ENCODE measurements around the gene RHBDD2. TPM values are rescaled to one million over a fixed set of nuclear protein-coding genes. Genes with fewer than 3 reads are reported as not detected.
A peak's percentile ranks its signal among the peaks of the same experiment; 100 is the strongest.

Gene RHBDD2
- total and polyA plus RNA-seq, 9 of the 15 experiments (the other 6 are each of a cell fraction or from before 2014, with no cell fraction given) = 3.3 to 36.7 (median 17.9) TPM

DNA sequence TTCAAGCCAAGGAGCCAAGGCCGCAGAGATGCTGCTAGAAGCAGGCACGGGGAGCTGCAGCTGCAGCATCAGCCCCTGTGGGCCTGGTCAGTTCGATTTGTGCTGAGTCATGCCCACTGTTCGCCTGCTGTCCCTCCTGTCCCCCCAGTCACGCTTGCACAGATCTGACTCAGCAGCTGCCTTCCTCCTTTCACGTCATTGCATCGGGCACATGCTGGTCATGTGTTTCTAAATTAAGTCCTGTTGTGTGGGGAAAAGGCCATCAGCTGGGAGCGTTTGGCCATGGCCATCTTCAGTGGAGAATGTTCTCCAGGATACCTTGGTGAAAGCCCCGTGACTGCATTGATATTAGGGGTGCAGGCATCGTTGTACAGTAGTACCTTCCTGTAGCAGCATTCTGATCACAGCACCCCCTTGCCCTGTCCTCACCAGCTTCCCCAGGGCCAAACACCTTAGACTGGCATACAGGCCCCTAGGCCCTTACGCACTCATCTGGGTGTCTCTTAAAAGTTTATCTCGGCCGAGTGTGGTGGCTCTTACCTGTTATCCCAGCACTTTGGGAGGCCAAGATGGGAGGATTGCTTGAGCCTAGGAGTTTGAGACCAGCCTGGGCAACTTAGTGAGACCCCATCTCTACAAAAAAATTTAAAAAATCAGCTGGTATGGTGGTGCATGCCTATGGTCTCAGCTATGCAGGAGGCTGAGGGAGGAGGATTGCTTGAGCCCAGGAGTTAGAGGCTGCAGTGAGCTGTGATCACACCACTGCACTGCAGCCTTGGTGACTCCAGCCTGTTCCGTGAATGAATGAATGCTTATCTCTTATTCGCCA lies 59.3 kb downstream of the RHBDD2 start (continued):
- TF ChIP-seq, protein P1, sequence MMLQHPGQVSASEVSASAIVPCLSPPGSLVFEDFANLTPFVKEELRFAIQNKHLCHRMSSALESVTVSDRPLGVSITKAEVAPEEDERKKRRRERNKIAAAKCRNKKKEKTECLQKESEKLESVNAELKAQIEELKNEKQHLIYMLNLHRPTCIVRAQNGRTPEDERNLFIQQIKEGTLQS (IDR thresholded peaks at IDR 0.05) = peak; percentile 95
- TF ChIP-seq, protein P1 (CRISPR knock-in tag; conservative IDR thresholded peaks at IDR 0.05) = peak; percentile 60; the same call in 1 of the 2 replicates
- TF ChIP-seq ZSCAN32 (CRISPR knock-in tag; IDR thresholded peaks at IDR 0.05) (peak; percentile 60; the same call in 1 of the 2 replicates), MYNN (IDR thresholded peaks at IDR 0.05) (peak; percentile 73; the same call in 1 of the 2 replicates), MYNN (CRISPR knock-in tag; IDR thresholded peaks at IDR 0.05) (no peak), ZNF644 (tag; IDR thresholded peaks at IDR 0.05; ENCODE audit: low read depth) (peak; percentile 46; the same call in 1 of the 2 replicates), MTA2 (IDR thresholded peaks at IDR 0.05; ENCODE audit: low read depth) (peak; percentile 27; the same call in 1 of the 2 replicates), NFIX (CRISPR knock-in tag; IDR thresholded peaks at IDR 0.05; ENCODE audit: low read depth) (no peak), HMGXB4 (CRISPR knock-in tag; IDR thresholded peaks at IDR 0.05) (no peak), POU5F1 (IDR thresholded peaks at IDR 0.05; ENCODE audit: borderline replicate concordance, low read depth, low read length, partially characterized antibody) (no peak), BCL6 (CRISPR knock-in tag; IDR thresholded peaks at IDR 0.05) (peak; percentile 5; the same call in 1 of the 2 replicates), USF2 (CRISPR knock-in tag; IDR thresholded peaks at IDR 0.05) (peak; percentile 49), TAF1 (IDR thresholded peaks at IDR 0.05; ENCODE audit: control insufficient read depth, extremely low read depth, insufficient read depth, low read length, severe bottlenecking) (no peak), HBP1 (CRISPR knock-in tag; IDR thresholded peaks at IDR 0.05) (peak; percentile 12; the same call in 1 of the 2 replicates), MAX (CRISPR knock-in tag; IDR thresholded peaks at IDR 0.05) (peak; percentile 85), ILK (tag; IDR thresholded peaks at IDR 0.05; ENCODE audit: borderline replicate concordance, low read depth) (no peak), PML (IDR thresholded peaks at IDR 0.05; ENCODE audit: low read length) (no peak), POLR2G (IDR thresholded peaks at IDR 0.05; ENCODE audit: low read depth, low read length) (0 out of 2 replicates have a peak, but pooled peaks have one; percentile 30), ID3 (CRISPR knock-in tag; IDR thresholded peaks at IDR 0.05) (no peak), ID3 (tag; IDR thresholded peaks at IDR 0.05) (peak; percentile 29; the same call in 1 of the 2 replicates), DPF2 (IDR thresholded peaks at IDR 0.05) (peak; percentile 94), SIN3A (IDR thresholded peaks at IDR 0.05; ENCODE audit: borderline replicate concordance in 2 of 2, control insufficient read depth in 1 of 2, low read depth in 2 of 2, low read length in 2 of 2) (peak in 1 of 2 experiments; percentile 76; a peak in 1 of 4 replicates)

Data from K562 (cell line).